Caco-2 (cell line): ENCODE results near the gene ZNF554. TPM values are rescaled to one million over a fixed set of nuclear protein-coding genes. Genes with fewer than 3 reads are reported as not detected.
A peak's percentile ranks its signal among the peaks of the same experiment; 100 is the strongest.

Source experiments
- BruUV-seq: library from RNA; stranded (reverse); fragments of 400-500 nt; replicated peaks from 2 replicates; lab custom pipeline; 2021; lab: Mats Ljungman, UMichigan
- CTCF ChIA-PET: fragments of 300-600 bp; sonication (Branson Sonifier 250); formaldehyde crosslinking; loops from one replicate; lab custom pipeline; 2022; ENCODE audit warnings: antibody characterized with exemption; lab: Charles Lee
- POLR2A ChIA-PET: fragments of 300-600 bp; sonication (Branson Sonifier 250); formaldehyde crosslinking; loops from one replicate; lab custom pipeline; 2022; ENCODE audit warnings: antibody characterized with exemption; lab: Charles Lee
- DNase-seq, 2 experiments: peaks; one replicate each; pipeline versions ENCODE4 v3.0.0 to v3.0.0-alpha.2; 2020 to 2022
- H3K27me3 ChIP-seq: replicated peaks from 2 replicates; pipeline ENCODE4 v1.6.0; 2011; ENCODE audit warnings: low read length; ENCODE audit not compliant: control insufficient read depth, insufficient read depth
- H3K36me3 ChIP-seq: 2 replicates; pipeline ENCODE4 v1.5.1; 2011; ENCODE audit warnings: low read length; ENCODE audit not compliant: control insufficient read depth, insufficient read depth
- H3K4me1 ChIP-seq: fragments of 250-450 bp; sonication (Bioruptor Pico); 2 replicates; pipeline ENCODE4 v1.5.1; 2020; ENCODE audit warnings: mild to moderate bottlenecking
- H3K4me3 ChIP-seq: 2 replicates; pipeline ENCODE4 v1.5.1; 2011; ENCODE audit warnings: low read depth, mild to moderate bottlenecking, control low read depth, low read length
- H3K9me3 ChIP-seq: fragments of 250-450 bp; sonication (Bioruptor Pico); 2 replicates; pipeline ENCODE4 v1.5.1; 2020; ENCODE audit warnings: mild to moderate bottlenecking, moderate library complexity
- H3K27ac Mint-ChIP-seq: one replicate; pipeline ENCODE4 v1.8.0; 2022; ENCODE audit warnings: mixed read lengths; ENCODE audit not compliant: unreplicated experiment
- H3K27me3 Mint-ChIP-seq: one replicate; pipeline ENCODE4 v1.8.0; 2022; ENCODE audit warnings: mixed read lengths; ENCODE audit not compliant: insufficient read depth, unreplicated experiment
- H3K36me3 Mint-ChIP-seq: one replicate; pipeline ENCODE4 v1.8.0; 2022; ENCODE audit warnings: mild to moderate bottlenecking, mixed read lengths; ENCODE audit not compliant: insufficient read depth, unreplicated experiment
- H3K4me1 Mint-ChIP-seq: one replicate; pipeline ENCODE4 v1.8.0; 2022; ENCODE audit warnings: low read depth, mixed read lengths; ENCODE audit not compliant: unreplicated experiment
- H3K4me3 Mint-ChIP-seq: one replicate; pipeline ENCODE4 v1.8.0; 2022; ENCODE audit warnings: mild to moderate bottlenecking, moderate library complexity, mixed read lengths; ENCODE audit not compliant: unreplicated experiment
- H3K9me3 Mint-ChIP-seq: one replicate; pipeline ENCODE4 v1.8.0; 2022; ENCODE audit warnings: mixed read lengths; ENCODE audit not compliant: unreplicated experiment
- CTCF ChIP-seq, 2 experiments: fragments of 200-600 bp in 1 of 2; IDR thresholded peaks; 1 replicate in 1 of 2; 2 replicates in 1 of 2; pipeline versions ENCODE4 v1.5.1 to v1.8.0; 2011 to 2022; ENCODE audit warnings: antibody characterized with exemption in 1 of 2, control low read depth in 1 of 2, inconsistent platforms in 1 of 2, low read depth in 1 of 2, low read length in 1 of 2, mild to moderate bottlenecking in 1 of 2, moderate library complexity in 1 of 2; ENCODE audit not compliant: insufficient read depth in 1 of 2, severe bottlenecking in 1 of 2, unreplicated experiment in 1 of 2
- intact Hi-C: fragments of 100-400 bp; cut with micrococcal nuclease; formaldehyde crosslinking; loops from one replicate; pipeline ENCODE4 v1.10.0; 2022; ENCODE audit not compliant: unreplicated experiment
- total RNA-seq: library from RNA; stranded (reverse); gene quantifications from 2 replicates; pipeline ENCODE4 v1.2.3, GENCODE V29; 2022

Gene ZNF554
- total RNA-seq, 1 experiment from 2014 or later: 3.7 TPM

- DNase-seq: no peak
- ChIA-PET CTCF (no interaction called here), POLR2A (no interaction called here)
- H3K27ac Mint-ChIP-seq: no peak overlapping the region
- H3K9me3 Mint-ChIP-seq: no peaks in the 10 kb centered on the region
- no peak for TF ChIP-seq CTCF (IDR thresholded peaks at IDR 0.05; ENCODE audit: insufficient read depth in 1 of 2, low read depth in 1 of 2, low read length in 1 of 2, severe bottlenecking in 1 of 2, unreplicated experiment in 1 of 2)
- peaks cover 6% of the 10 kb centered on the region for H3K4me1 Mint-ChIP-seq
- H3K36me3 ChIP-seq: no peaks in the 10 kb centered on the region
- peaks cover 53% of the 10 kb centered on the region for H3K36me3 Mint-ChIP-seq
- H3K4me3 Mint-ChIP-seq: no peak overlapping the region
- H3K9me3 ChIP-seq: no peaks in the 10 kb centered on the region
- BruUV-seq: no TSS peak
- H3K27me3 ChIP-seq: no peaks in the 10 kb centered on the region
- H3K4me1 ChIP-seq: peaks cover 7% of the 10 kb centered on the region
- no peaks in the 10 kb centered on the region for H3K27me3 Mint-ChIP-seq
- H3K4me3 ChIP-seq: no peak overlapping the region
- intact Hi-C loops: no loop called here
These were observed 39.4 kb upstream of the ZNF554 start for GRCh38 chr19:2780284-2780683.

GRCh38 chr19:2782329-2782935 is 37.2 kb upstream of the ZNF554 start:
- no peak for TF ChIP-seq CTCF (IDR thresholded peaks at IDR 0.05; ENCODE audit: insufficient read depth in 1 of 2, low read depth in 1 of 2, low read length in 1 of 2, severe bottlenecking in 1 of 2, unreplicated experiment in 1 of 2)
- Mint-ChIP-seq H3K4me1 (peaks cover 6% of the 10 kb centered on the region), H3K9me3 (no peaks in the 10 kb centered on the region), H3K27ac (peak overlapping the region; percentile 96), H3K27me3 (no peaks in the 10 kb centered on the region), H3K36me3 (peaks cover 49% of the 10 kb centered on the region), H3K4me3 (peak overlapping the region; percentile 75)
- Histone ChIP-seq H3K27me3 (no peaks in the 10 kb centered on the region), H3K9me3 (no peaks in the 10 kb centered on the region), H3K4me1 (peaks cover 7% of the 10 kb centered on the region), H3K36me3 (no peaks in the 10 kb centered on the region), H3K4me3 (peak overlapping the region; percentile 85)
- ChIA-PET CTCF (interaction anchor here (1.0 kb wide), 1 partner anchor 134 kb away, joined by 6 read pairs; no protein-coding TSS in a partner anchor), POLR2A (interaction anchor here (0.5 to 1.5 kb wide), 3 partner anchors 306 to 376 kb away, joined by 3 to 8 read pairs (median 6); partner anchors contain the start of gene GADD45B)
- no TSS peak for BruUV-seq
- intact Hi-C loops: loop anchor here (2.0 kb wide), 1 partner anchor 58 kb away; the partner anchor contains the start of gene ZNF555
- DNase-seq: no peak

- DNase-seq: peak; percentile 97 to 99
- Mint-ChIP-seq H3K27me3 (no peaks in the 10 kb centered on the region), H3K27ac (peak within 1 kb of the TSS; percentile 96), H3K4me3 (peak within 1 kb of the TSS; percentile 75), H3K4me1 (peaks cover 6% of the 10 kb centered on the region), H3K9me3 (no peaks in the 10 kb centered on the region), H3K36me3 (peaks cover 49% of the 10 kb centered on the region)
- BruUV-seq: no TSS peak
- ChIA-PET POLR2A (interaction anchor here (0.5 to 1.5 kb wide), 5 partner anchors 17 to 877 kb away, joined by 3 to 11 read pairs (median 6); partner anchors contain the start of gene GADD45B), CTCF (interaction anchor here (0.6 to 1.0 kb wide), 5 partner anchors 58 to 957 kb away, joined by 3 to 6 read pairs (median 3); partner anchors contain the start of gene ZNF555)
- intact Hi-C loops: loop anchor here (2.0 kb wide), 1 partner anchor 58 kb away; the partner anchor contains the start of gene ZNF555
- Histone ChIP-seq H3K9me3 (no peaks in the 10 kb centered on the region), H3K4me1 (peaks cover 7% of the 10 kb centered on the region), H3K27me3 (no peaks in the 10 kb centered on the region), H3K4me3 (peak within 1 kb of the TSS; percentile 85), H3K36me3 (no peaks in the 10 kb centered on the region)
- TF ChIP-seq CTCF (IDR thresholded peaks at IDR 0.05; ENCODE audit: insufficient read depth in 1 of 2, low read depth in 1 of 2, low read length in 1 of 2, severe bottlenecking in 1 of 2, unreplicated experiment in 1 of 2): peak; percentile 25 to 29
These were observed 36.5 kb upstream of the ZNF554 start, which contains the start of gene SGTA for GRCh38 chr19:2782936-2783780. Gene SGTA (minus strand): TSS chr19:2783273. CDS start chr19:2769068, 14,205 bp downstream.
